Kidney glomerular epithelial cell (primary cell): ENCODE results near the gene GPC6.
A peak's percentile ranks its signal among the peaks of the same experiment; 100 is the strongest.

Experiments
- DNase-seq: peaks from one replicate; lab custom pipeline; 2025; lab: John Stamatoyannopoulos, UW

Gene GPC6

GRCh38 chr13:94119360-94119936, 892.8 kb downstream of the GPC6 start:
- peak; percentile 18 for DNase-seq

- DNase-seq, result no peak
Observed at GRCh38 chr13:94120878-94121277, 894.3 kb downstream of the GPC6 start.

GRCh38 chr13:94121686-94122085, 895.1 kb downstream of the GPC6 start:
- DNase-seq, result peak; percentile 84

GRCh38 chr13:94122300-94122915, 895.8 kb downstream of the GPC6 start:
- DNase-seq, result no peak

GRCh38 chr13:94123557-94123956, 897.0 kb downstream of the GPC6 start:
- DNase-seq, result no peak

GRCh38 chr13:94128430-94128829, 901.8 kb downstream of the GPC6 start:
- no peak for DNase-seq

- no peak for DNase-seq
Observed at GRCh38 chr13:94129490-94129894, 902.9 kb downstream of the GPC6 start.

- DNase-seq, result no peak
Observed at GRCh38 chr13:94138831-94139230, 912.2 kb downstream of the GPC6 start.

- no peak for DNase-seq
Observed at GRCh38 chr13:94139393-94139995, 912.9 kb downstream of the GPC6 start.

- no peak for DNase-seq
Observed at GRCh38 chr13:94140027-94140426, 913.4 kb downstream of the GPC6 start.

GRCh38 chr13:94140511-94140910, 913.9 kb downstream of the GPC6 start:
- no peak for DNase-seq

- DNase-seq, result no peak
Observed at GRCh38 chr13:94143624-94144350, 917.2 kb downstream of the GPC6 start.

GRCh38 chr13:94145966-94146365, 919.4 kb downstream of the GPC6 start:
- no peak for DNase-seq

GRCh38 chr13:94153586-94153985, 927.0 kb downstream of the GPC6 start:
- DNase-seq, result no peak

- no peak for DNase-seq
Observed at GRCh38 chr13:94154367-94154766, 927.8 kb downstream of the GPC6 start.

GRCh38 chr13:94157705-94158218, 931.2 kb downstream of the GPC6 start:
- no peak for DNase-seq

GRCh38 chr13:94160875-94161274, 934.3 kb downstream of the GPC6 start:
- DNase-seq, result no peak

- DNase-seq, result no peak
Observed at GRCh38 chr13:94162289-94162688, 935.7 kb downstream of the GPC6 start.

- DNase-seq, result no peak
Observed at GRCh38 chr13:94163535-94163934, 936.9 kb downstream of the GPC6 start.

GRCh38 chr13:94168783-94169453, 942.3 kb downstream of the GPC6 start:
- DNase-seq, result no peak

- DNase-seq, result no peak
Observed at GRCh38 chr13:94169454-94170144, 943.0 kb downstream of the GPC6 start.

- DNase-seq, result no peak
Observed at GRCh38 chr13:94170145-94170571, 943.6 kb downstream of the GPC6 start.
